ENCODE measurements around the gene FRYL. TPM values are rescaled to one million over a fixed set of nuclear protein-coding genes. Genes with fewer than 3 reads are reported as not detected.
A peak's percentile ranks its signal among the peaks of the same experiment; 100 is the strongest.

Gene FRYL
- total and polyA plus RNA-seq, 12 donors = 11.7 to 60.1 (median 36.4) TPM

DNA sequence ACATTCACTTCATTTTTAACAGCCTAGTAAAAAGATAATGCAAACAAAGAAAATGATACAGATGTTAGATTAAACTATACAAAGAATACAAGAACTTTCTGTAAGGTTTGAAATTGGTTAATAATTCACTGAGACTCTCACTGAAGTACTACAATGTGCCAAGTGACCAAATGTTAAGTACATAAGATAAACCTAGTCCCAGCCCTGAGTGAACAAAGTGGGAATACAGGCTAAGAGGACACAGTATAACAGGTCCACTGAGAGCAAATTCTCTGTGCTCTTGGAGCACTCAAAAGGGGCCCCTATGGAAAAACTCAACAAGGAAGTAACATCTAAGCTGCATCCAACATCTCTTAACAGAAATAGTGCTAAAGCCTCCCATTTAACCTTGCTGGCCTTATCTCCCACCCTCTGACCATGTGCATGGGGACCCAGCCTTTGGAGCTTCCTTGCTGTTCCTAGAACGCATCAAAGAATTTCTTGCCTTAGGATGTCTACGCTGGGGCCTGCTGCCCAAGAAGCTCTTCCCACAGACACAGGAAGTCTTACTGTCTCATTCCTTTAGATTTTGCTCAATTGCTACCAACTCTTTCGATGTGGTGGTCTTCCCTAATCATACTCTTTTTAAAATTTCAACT, 176.6 kb downstream of the FRYL start:
- H3K4me3 ChIP-seq = no peak overlapping the region
- peaks cover 0 to 17% (median 8%) of the 10 kb centered on the region in 9 donors for H3K4me1 ChIP-seq
- peaks cover 0 to 86% (median 6%) of the 10 kb centered on the region in 9 donors for H3K36me3 ChIP-seq
- no peaks in the 10 kb centered on the region for H3K9me3 ChIP-seq
- TF ChIP-seq, protein P1, sequence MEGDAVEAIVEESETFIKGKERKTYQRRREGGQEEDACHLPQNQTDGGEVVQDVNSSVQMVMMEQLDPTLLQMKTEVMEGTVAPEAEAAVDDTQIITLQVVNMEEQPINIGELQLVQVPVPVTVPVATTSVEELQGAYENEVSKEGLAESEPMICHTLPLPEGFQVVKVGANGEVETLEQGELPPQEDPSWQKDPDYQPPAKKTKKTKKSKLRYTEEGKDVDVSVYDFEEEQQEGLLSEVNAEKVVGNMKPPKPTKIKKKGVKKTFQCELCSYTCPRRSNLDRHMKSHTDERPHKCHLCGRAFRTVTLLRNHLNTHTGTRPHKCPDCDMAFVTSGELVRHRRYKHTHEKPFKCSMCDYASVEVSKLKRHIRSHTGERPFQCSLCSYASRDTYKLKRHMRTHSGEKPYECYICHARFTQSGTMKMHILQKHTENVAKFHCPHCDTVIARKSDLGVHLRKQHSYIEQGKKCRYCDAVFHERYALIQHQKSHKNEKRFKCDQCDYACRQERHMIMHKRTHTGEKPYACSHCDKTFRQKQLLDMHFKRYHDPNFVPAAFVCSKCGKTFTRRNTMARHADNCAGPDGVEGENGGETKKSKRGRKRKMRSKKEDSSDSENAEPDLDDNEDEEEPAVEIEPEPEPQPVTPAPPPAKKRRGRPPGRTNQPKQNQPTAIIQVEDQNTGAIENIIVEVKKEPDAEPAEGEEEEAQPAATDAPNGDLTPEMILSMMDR (IDR thresholded peaks at IDR 0.05) = no peak
- ATAC-seq (peak in 4 of 8 donors; percentile 48 to 76 (median 60)), DNase-seq (no peak)
- H3K27ac ChIP-seq = no peak overlapping the region
- WGBS, 2 donors = 96 to 97% methylated on average over 3 of the region's 3 CpGs
- intact Hi-C loops (cut with DNase I) = loop anchor here in 2 of 10 donors (2.0 to 10.0 kb wide), 3 partner anchors 15 to 71 kb away; no protein-coding TSS in a partner anchor
- H3K27me3 ChIP-seq = no peaks in the 10 kb centered on the region

DNA sequence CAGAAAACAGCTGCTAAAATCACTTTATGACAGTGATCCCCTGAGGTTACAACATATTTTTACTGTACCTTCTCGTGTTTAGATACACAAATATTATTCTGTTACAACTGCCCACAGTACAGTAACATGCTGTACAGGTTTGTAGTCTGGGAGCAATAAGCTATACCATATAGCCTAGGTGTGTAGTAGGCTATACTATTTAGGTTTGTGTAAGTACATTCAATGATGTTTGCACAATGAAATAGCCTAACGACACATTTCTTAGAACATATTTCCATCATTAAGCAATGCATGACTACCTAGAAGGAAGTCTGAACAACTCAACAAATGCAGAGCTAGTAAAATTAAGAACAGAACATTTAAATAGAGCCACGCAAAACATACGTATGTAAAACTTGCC, 177.3 kb downstream of the FRYL start:
- no peak overlapping the region for H3K27ac ChIP-seq
- intact Hi-C loops (cut with DNase I) = loop anchor here in 2 of 10 donors (2.0 to 10.0 kb wide), 3 partner anchors 16 to 72 kb away; no protein-coding TSS in a partner anchor
- H3K36me3 ChIP-seq = peaks cover 0 to 86% (median 6%) of the 10 kb centered on the region in 9 donors
- 86 to 87% methylated on average over 4 of the region's 4 CpGs for WGBS, 2 donors
- no peaks in the 10 kb centered on the region for H3K27me3 ChIP-seq
- no peak overlapping the region for H3K4me3 ChIP-seq
- no peak for DNase-seq
- peaks cover 0 to 17% (median 8%) of the 10 kb centered on the region in 9 donors for H3K4me1 ChIP-seq
- H3K9me3 ChIP-seq = no peaks in the 10 kb centered on the region
- TF ChIP-seq, protein P1 (IDR thresholded peaks at IDR 0.05) = no peak
- ATAC-seq = no peak

DNA sequence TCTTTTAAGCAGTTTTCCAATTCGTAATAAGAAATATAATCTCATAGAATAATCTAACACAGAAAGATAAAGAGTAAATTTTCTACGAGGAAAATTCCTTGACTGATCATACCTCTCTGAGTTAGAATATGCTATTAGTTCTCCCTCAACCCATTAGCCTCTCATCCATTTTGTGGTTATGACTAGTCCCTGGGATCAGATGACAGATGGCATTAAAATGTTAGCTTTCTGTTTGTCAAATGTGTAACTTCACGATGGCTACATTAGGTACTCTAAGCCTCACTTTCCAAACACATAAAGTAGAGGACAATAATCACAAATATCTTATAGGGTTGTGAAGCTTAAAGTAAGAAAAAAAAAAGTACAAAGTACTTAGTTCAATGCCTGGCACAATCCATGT, 177.9 kb downstream of the FRYL start:
- H3K9me3 ChIP-seq = no peaks in the 10 kb centered on the region
- H3K4me3 ChIP-seq = no peak overlapping the region
- 77 to 83% methylated on average over 3 of the region's 3 CpGs for WGBS, 2 donors
- H3K27me3 ChIP-seq = no peaks in the 10 kb centered on the region
- H3K36me3 ChIP-seq = peaks cover 0 to 83% (median 6%) of the 10 kb centered on the region in 9 donors
- no peak for ATAC-seq
- H3K27ac ChIP-seq = no peak overlapping the region
- no peak for DNase-seq
- peaks cover 0 to 17% (median 8%) of the 10 kb centered on the region in 9 donors for H3K4me1 ChIP-seq
- intact Hi-C loops (cut with DNase I) = loop anchor here in 2 of 10 donors (2.0 to 10.0 kb wide), 3 partner anchors 17 to 73 kb away; no protein-coding TSS in a partner anchor
- TF ChIP-seq, protein P1 (IDR thresholded peaks at IDR 0.05) = no peak

DNA sequence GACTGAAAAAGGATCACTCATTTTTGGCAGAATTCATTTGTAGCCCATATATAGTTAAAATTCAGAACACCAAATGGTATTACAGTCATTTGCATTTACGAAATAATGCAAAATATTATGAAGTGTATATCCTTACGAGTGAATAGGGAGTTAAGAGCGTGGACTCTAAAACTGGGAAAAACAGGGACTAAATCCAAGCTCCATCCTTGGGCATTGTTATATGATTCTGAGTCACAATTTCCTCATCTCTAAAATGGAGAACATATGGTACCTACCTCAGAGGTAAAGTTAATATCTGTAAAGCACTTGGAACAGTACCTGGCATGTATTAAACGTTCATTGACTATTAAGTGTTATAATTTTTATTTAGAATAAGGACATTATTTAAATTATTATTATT, 183.7 kb downstream of the FRYL start:
- TF ChIP-seq, protein P1 (IDR thresholded peaks at IDR 0.05) = no peak
- intact Hi-C loops (cut with DNase I) = loop anchor here in 2 of 10 donors (2.0 to 10.0 kb wide), 2 partner anchors 38 to 178 kb away; no protein-coding TSS in a partner anchor
- Histone ChIP-seq H3K4me3 (no peak overlapping the region), H3K9me3 (no peaks in the 10 kb centered on the region), H3K27ac (peak overlapping the region in 2 of 10 donors; percentile 2 to 72), H3K36me3 (peaks cover 0 to 67% (median 17%) of the 10 kb centered on the region in 9 donors), H3K4me1 (peaks cover 0 to 60% (median 21%) of the 10 kb centered on the region in 9 donors), H3K27me3 (no peaks in the 10 kb centered on the region)
- ATAC-seq = no peak
- WGBS, 2 donors = 76 to 82% methylated on average over 4 of the region's 4 CpGs
- DNase-seq = no peak

Data from heart right ventricle (tissue), 16 donors.